CD4-positive, alpha-beta T cell treated with Interferon gamma for 1 hour (primary cell): Measurements from ENCODE around the gene TMCC3.
"Not testable (repeated sequence)": the region's sequence is repeated elsewhere in the genome, so short reads cannot be mapped to it uniquely, and the experiment has no call there.

ENCODE experiments used
- DNase-seq: peaks from one replicate; pipeline ENCODE4 v3.0.0-alpha.2; 2020

Gene TMCC3

GRCh38 chr12:94631058-94631457, 19.3 kb downstream of the TMCC3 start:
- no peak for DNase-seq

- DNase-seq: no peak
Observed at GRCh38 chr12:94628819-94629472, 21.4 kb downstream of the TMCC3 start.

- DNase-seq: no peak
Observed at GRCh38 chr12:94628369-94628768, 22.0 kb downstream of the TMCC3 start.

- no peak for DNase-seq
Observed at GRCh38 chr12:94625531-94625930, 24.8 kb downstream of the TMCC3 start.

GRCh38 chr12:94623161-94623920, 27.0 kb downstream of the TMCC3 start:
- DNase-seq: no peak

GRCh38 chr12:94622475-94622874, 27.9 kb downstream of the TMCC3 start:
- no peak for DNase-seq

GRCh38 chr12:94621662-94622359, 28.5 kb downstream of the TMCC3 start:
- no peak for DNase-seq

GRCh38 chr12:94620621-94621020, 29.7 kb downstream of the TMCC3 start:
- no peak for DNase-seq

- DNase-seq: no peak
Observed at GRCh38 chr12:94618995-94619695, 31.2 kb downstream of the TMCC3 start.

- DNase-seq: no peak
Observed at GRCh38 chr12:94617101-94617500, 33.3 kb downstream of the TMCC3 start.

- no peak for DNase-seq
Observed at GRCh38 chr12:94616203-94616729, 34.1 kb downstream of the TMCC3 start.

GRCh38 chr12:94615260-94616181, 34.8 kb downstream of the TMCC3 start:
- no peak for DNase-seq

GRCh38 chr12:94614288-94614721, 36.1 kb downstream of the TMCC3 start:
- no peak for DNase-seq

GRCh38 chr12:94609917-94610443, 40.4 kb downstream of the TMCC3 start:
- DNase-seq: no peak

GRCh38 chr12:94606810-94607209, 43.5 kb downstream of the TMCC3 start:
- DNase-seq: not testable (repeated sequence)

GRCh38 chr12:94604366-94604698, 46.0 kb downstream of the TMCC3 start:
- DNase-seq: no peak

GRCh38 chr12:94603434-94604365, 46.7 kb downstream of the TMCC3 start:
- DNase-seq: peak; percentile 36

- DNase-seq: no peak
Observed at GRCh38 chr12:94602024-94602423, 48.3 kb downstream of the TMCC3 start.

GRCh38 chr12:94601307-94601706, 49.0 kb downstream of the TMCC3 start:
- not testable (repeated sequence) for DNase-seq

- no peak for DNase-seq
Observed at GRCh38 chr12:94599189-94599588, 51.2 kb downstream of the TMCC3 start.

GRCh38 chr12:94597268-94597667, 53.1 kb downstream of the TMCC3 start:
- no peak for DNase-seq
